Panc1 (cell line): Measurements from ENCODE around the gene CRIP1. TPM values are rescaled to one million over a fixed set of nuclear protein-coding genes. Genes with fewer than 3 reads are reported as not detected.

Experiments
- ATAC-seq: fragments of 200-7000 bp; cut with Tn5 transposase; 2 replicates; pipeline ENCODE4 v1.9.1; 2020; ENCODE audit warnings: mild to moderate bottlenecking, moderate library complexity
- BruUV-seq: library from RNA; stranded (reverse); fragments of 400-500 nt; replicated peaks from 2 replicates; lab custom pipeline; 2021; lab: Mats Ljungman, UMichigan
- CTCF ChIA-PET: fragments of 300-600 bp; sonication (Branson Sonifier 250); formaldehyde crosslinking; loops from one replicate; lab custom pipeline; 2022; ENCODE audit warnings: antibody characterized with exemption; lab: Charles Lee
- POLR2A ChIA-PET: fragments of 300-600 bp; sonication (Branson Sonifier 250); formaldehyde crosslinking; loops from one replicate; lab custom pipeline; 2022; ENCODE audit warnings: antibody characterized with exemption; lab: Charles Lee
- DNase-seq: peaks from one replicate; pipeline ENCODE4 v3.0.0-alpha.2; 2010; ENCODE audit warnings: low read depth, low spot score
- H3K27ac ChIP-seq: 2 replicates; pipeline ENCODE4 v1.5.1; 2011; ENCODE audit warnings: mild to moderate bottlenecking, low read length, inconsistent platforms
- H3K27me3 ChIP-seq: fragments of 200-500 bp; sonication (Bioruptor generic); 2 replicates; pipeline ENCODE4 v1.6.0; 2014; ENCODE audit warnings: low read length, inconsistent platforms; ENCODE audit not compliant: control insufficient read depth, insufficient read depth
- H3K36me3 ChIP-seq: fragments of 200-500 bp; sonication (Bioruptor generic); 2 replicates; pipeline ENCODE4 v1.5.1; 2014; ENCODE audit warnings: inconsistent platforms, mild to moderate bottlenecking, low read length, moderate library complexity; ENCODE audit not compliant: control insufficient read depth, insufficient read depth
- H3K4me1 ChIP-seq: 2 replicates; pipeline ENCODE4 v1.5.1; 2011; ENCODE audit warnings: inconsistent platforms, mild to moderate bottlenecking, low read length, moderate library complexity; ENCODE audit not compliant: control insufficient read depth, insufficient read depth
- H3K4me3 ChIP-seq, 2 experiments: 2 replicates each; pipeline ENCODE4 v1.5.1; 2011 to 2012; ENCODE audit warnings: low read depth in 2 of 2, low read length in 2 of 2, mild to moderate bottlenecking in 2 of 2, inconsistent platforms in 1 of 2, moderate library complexity in 1 of 2
- H3K9me3 ChIP-seq: fragments of 200-500 bp; sonication (Bioruptor generic); 2 replicates; pipeline ENCODE4 v1.5.1; 2014; ENCODE audit warnings: low read depth, mild to moderate bottlenecking, inconsistent platforms, low read length, moderate library complexity; ENCODE audit not compliant: control insufficient read depth, insufficient read depth
- CTCF ChIP-seq: fragments of 450-650 bp; IDR thresholded peaks from 2 replicates; pipeline ENCODE4 v1.5.1; 2017; ENCODE audit warnings: mild to moderate bottlenecking
- POLR2AphosphoS5 ChIP-seq: IDR thresholded peaks from 2 replicates; pipeline ENCODE4 v1.6.1; 2012; ENCODE audit warnings: mild to moderate bottlenecking, low read depth, low read length, moderate library complexity
- REST ChIP-seq, 2 experiments: IDR thresholded peaks; 2 replicates each; pipeline ENCODE4 v1.6.1; 2011 to 2012; ENCODE audit warnings: low read depth in 2 of 2, control low read depth in 1 of 2, low read length in 1 of 2, mild to moderate bottlenecking in 1 of 2, moderate library complexity in 1 of 2; ENCODE audit not compliant: insufficient read depth in 1 of 2
- SIN3A ChIP-seq: IDR thresholded peaks from 2 replicates; pipeline ENCODE4 v1.6.1; 2012; ENCODE audit warnings: low read depth, mild to moderate bottlenecking, low read length, moderate library complexity, borderline replicate concordance; ENCODE audit not compliant: insufficient read depth
- TCF7L2 ChIP-seq: IDR thresholded peaks from 2 replicates; pipeline ENCODE4 v1.6.1; 2011; ENCODE audit warnings: mild to moderate bottlenecking, low read depth, low read length, inconsistent platforms
- in situ Hi-C: cut with HindIII; loops from 2 replicates; pipeline ENCODE4 v1.10.0; 2016; ENCODE audit warnings: low sequenced_read_pairs, low pct_unique_long_range_greater_than_20kb
- intact Hi-C: fragments of 100-400 bp; cut with micrococcal nuclease; formaldehyde crosslinking; loops from one replicate; pipeline ENCODE4 v1.10.0; 2022; ENCODE audit not compliant: unreplicated experiment
- total RNA-seq: library from RNA; stranded (reverse); gene quantifications from one replicate; pipeline ENCODE4 v1.2.1, GENCODE V29; 2021; ENCODE audit not compliant: unreplicated experiment

Gene CRIP1
- total RNA-seq, 1 experiment from 2014 or later = 1,056 TPM

- in situ Hi-C loops = no loop called here
- H3K9me3 ChIP-seq = no peaks in the 10 kb centered on the region
- no peaks in the 10 kb centered on the region for H3K27me3 ChIP-seq
- ATAC-seq (no peak), DNase-seq (no peak)
- no peak overlapping the region for H3K4me3 ChIP-seq
- CTCF ChIA-PET = no interaction called here
- H3K27ac ChIP-seq = no peak overlapping the region
- TF ChIP-seq REST (IDR thresholded peaks at IDR 0.05; ENCODE audit: insufficient read depth in 1 of 2, low read depth in 2 of 2, low read length in 1 of 2) (no peak), POLR2AphosphoS5 (no peak), CTCF (no peak), SIN3A (no peak), TCF7L2 (no peak)
- H3K36me3 ChIP-seq = no peaks in the 10 kb centered on the region; the same call in 1 of the 2 replicates
- no peaks in the 10 kb centered on the region for H3K4me1 ChIP-seq
- POLR2A ChIA-PET = no interaction called here
- no TSS peak for BruUV-seq
- intact Hi-C loops = no loop called here
These were observed 31.5 kb upstream of the CRIP1 start for GRCh38 chr14:105455086-105455640.

- no peak for TF ChIP-seq POLR2AphosphoS5
- TF ChIP-seq REST (IDR thresholded peaks at IDR 0.05; ENCODE audit: insufficient read depth in 1 of 2, low read depth in 2 of 2, low read length in 1 of 2) = no peak
- no peak for TF ChIP-seq TCF7L2
- TF ChIP-seq CTCF = no peak
- no peak for TF ChIP-seq SIN3A
- DNase-seq (no peak), ATAC-seq (0 out of 2 replicates have a peak, but pooled peaks have one; percentile 22)
- POLR2A ChIA-PET = no interaction called here
- Histone ChIP-seq H3K9me3 (no peaks in the 10 kb centered on the region), H3K27ac (no peak overlapping the region), H3K4me3 (no peak overlapping the region), H3K27me3 (no peaks in the 10 kb centered on the region), H3K36me3 (no peaks in the 10 kb centered on the region), H3K4me1 (no peaks in the 10 kb centered on the region)
- in situ Hi-C loops (no loop called here), intact Hi-C loops (no loop called here)
- BruUV-seq = no TSS peak
- CTCF ChIA-PET = interaction anchor here (1.0 kb wide), 1 partner anchor 16 kb away, joined by 3 read pairs; no protein-coding TSS in a partner anchor
These were observed 30.7 kb upstream of the CRIP1 start for GRCh38 chr14:105455766-105456660.
